Measurements from ENCODE around the gene MAGI1.

The MAGI1 gene

DNA sequence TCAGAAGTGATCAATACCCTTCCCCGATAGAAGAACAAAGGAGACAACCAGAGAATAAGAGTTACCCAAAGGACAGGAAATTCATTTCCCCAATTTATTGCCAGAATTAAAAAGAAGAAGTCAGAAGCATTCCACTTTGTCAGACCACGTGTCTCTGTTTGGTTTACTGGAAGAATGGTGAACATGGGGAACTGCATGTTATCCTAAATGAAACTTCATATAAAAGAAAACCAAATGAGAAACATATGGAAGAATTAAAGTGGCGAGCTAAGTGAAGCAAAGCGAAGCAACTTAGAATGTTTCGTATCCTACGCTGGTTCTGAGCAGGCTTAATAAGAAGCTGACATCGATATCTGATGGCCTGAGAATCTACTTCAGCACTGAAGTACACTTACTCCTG, 190.7 kb downstream of the MAGI1 start:
- TF ChIP-seq, protein P1, sequence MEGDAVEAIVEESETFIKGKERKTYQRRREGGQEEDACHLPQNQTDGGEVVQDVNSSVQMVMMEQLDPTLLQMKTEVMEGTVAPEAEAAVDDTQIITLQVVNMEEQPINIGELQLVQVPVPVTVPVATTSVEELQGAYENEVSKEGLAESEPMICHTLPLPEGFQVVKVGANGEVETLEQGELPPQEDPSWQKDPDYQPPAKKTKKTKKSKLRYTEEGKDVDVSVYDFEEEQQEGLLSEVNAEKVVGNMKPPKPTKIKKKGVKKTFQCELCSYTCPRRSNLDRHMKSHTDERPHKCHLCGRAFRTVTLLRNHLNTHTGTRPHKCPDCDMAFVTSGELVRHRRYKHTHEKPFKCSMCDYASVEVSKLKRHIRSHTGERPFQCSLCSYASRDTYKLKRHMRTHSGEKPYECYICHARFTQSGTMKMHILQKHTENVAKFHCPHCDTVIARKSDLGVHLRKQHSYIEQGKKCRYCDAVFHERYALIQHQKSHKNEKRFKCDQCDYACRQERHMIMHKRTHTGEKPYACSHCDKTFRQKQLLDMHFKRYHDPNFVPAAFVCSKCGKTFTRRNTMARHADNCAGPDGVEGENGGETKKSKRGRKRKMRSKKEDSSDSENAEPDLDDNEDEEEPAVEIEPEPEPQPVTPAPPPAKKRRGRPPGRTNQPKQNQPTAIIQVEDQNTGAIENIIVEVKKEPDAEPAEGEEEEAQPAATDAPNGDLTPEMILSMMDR (IDR thresholded peaks at IDR 0.05; ENCODE audit: insufficient read depth, low read depth, low read length, missing control alignments): no peak
- no peak for DNase-seq (ENCODE audit: low read depth)
- H3K4me3 ChIP-seq (ENCODE audit: low read length): no peak overlapping the region

DNA sequence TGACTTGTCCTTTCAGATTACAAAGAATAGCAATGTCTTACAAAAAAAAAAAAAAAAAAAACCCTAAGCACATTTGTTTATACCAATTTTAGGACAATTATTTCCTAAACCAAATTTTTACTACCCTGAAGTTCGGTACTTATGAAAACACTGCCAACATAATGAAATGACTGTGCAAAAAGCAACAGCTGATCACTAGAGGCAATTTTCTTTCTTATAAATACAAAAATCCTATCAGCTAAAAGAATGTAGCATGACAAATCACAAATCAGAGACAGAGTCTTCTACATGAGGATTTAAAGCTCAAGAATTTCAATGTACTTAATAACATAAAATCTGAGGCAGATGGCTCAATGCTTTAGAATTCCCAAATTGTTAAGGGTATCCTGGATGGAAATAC, 191.8 kb downstream of the MAGI1 start:
- DNase-seq (ENCODE audit: low read depth): no peak
- no peak overlapping the region for H3K4me3 ChIP-seq (ENCODE audit: low read length)
- TF ChIP-seq, protein P1 (IDR thresholded peaks at IDR 0.05; ENCODE audit: insufficient read depth, low read depth, low read length, missing control alignments): no peak

DNA sequence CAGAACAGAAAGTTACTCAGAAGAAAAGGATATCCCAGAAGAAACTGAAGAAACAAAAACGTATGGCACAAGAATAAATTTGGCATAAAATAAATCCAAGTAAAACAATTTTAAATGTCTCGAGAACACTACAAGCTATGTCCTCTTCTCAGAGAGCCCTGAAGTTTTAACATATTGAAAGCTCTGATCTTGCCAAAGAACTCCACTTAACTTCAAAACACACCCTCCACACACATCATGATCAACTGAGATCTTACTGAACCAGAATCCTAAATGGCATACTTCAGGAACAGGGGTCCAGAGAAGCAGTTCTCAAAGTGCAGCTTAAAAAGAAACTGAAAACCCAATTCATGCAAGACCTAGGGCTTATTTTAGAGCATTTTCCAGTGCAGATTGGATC, 194.3 kb downstream of the MAGI1 start:
- no peak overlapping the region for H3K4me3 ChIP-seq (ENCODE audit: low read length)
- no peak for DNase-seq (ENCODE audit: low read depth)
- TF ChIP-seq, protein P1 (IDR thresholded peaks at IDR 0.05; ENCODE audit: insufficient read depth, low read depth, low read length, missing control alignments): no peak

DNA sequence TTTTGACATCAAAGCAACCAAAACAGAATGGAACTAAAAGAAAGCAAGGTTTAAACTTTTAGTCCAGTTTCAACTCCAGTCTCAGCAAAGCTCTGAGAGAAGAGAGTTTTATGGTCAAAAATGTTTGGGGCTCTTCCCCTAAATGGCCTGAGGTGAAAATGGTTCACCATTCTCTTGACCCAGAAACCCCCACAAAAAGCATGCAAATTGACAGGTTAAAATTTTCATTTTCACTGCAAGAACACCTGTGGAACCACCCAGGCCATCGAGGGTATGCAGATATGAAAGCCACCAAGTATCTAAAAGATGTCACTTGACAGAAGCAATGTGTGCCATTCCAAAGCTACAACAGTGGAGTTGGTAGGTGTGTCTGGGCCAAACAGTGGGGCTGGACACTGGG, 195.0 kb downstream of the MAGI1 start:
- H3K4me3 ChIP-seq (ENCODE audit: low read length): no peak overlapping the region
- TF ChIP-seq, protein P1 (IDR thresholded peaks at IDR 0.05; ENCODE audit: insufficient read depth, low read depth, low read length, missing control alignments): no peak
- no peak for DNase-seq (ENCODE audit: low read depth)

DNA sequence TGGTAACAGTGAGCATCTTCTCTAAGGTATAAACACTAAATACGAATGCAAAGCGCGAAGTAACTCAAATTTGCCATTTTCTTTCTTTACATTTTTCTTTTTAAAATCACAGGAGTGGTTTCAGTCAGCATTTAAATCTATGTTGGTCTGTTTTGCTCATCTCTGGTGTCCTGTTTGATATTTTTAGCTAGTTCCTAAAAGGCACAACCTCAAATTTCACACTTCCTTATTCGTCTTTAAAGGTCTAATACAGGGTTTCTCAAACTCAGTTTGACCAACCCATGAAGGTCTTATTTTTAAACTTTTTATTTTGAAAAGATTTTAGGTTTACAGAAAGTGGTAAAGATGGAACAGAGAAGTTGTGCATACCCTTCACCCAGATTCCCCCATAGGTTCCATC, 201.1 kb downstream of the MAGI1 start:
- no peak for DNase-seq (ENCODE audit: low read depth)
- H3K4me3 ChIP-seq (ENCODE audit: low read length): no peak overlapping the region
- TF ChIP-seq, protein P1 (IDR thresholded peaks at IDR 0.05; ENCODE audit: insufficient read depth, low read depth, low read length, missing control alignments): no peak

DNA sequence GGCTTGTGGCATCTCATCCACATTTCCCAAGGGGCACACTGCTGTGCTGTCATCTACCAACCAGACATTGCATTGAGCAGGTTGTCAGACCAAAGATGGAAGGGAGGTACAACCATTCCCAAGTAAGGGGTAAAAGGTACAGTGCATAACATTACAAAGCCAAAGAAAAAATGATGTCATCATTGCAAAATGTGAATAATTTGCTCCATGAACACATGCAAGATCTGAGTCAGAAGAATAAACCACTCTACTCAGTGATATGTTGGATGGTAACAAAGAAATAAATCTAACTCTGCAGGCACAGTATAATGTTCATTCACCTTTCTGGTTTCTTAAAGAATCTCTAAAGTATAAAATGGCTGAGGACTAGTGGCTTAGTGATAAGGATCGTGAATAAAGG, 202.7 kb downstream of the MAGI1 start:
- H3K4me3 ChIP-seq (ENCODE audit: low read length): no peak overlapping the region
- peak; percentile 52 for DNase-seq (ENCODE audit: low read depth)
- TF ChIP-seq, protein P1 (IDR thresholded peaks at IDR 0.05; ENCODE audit: insufficient read depth, low read depth, low read length, missing control alignments): no peak

DNA sequence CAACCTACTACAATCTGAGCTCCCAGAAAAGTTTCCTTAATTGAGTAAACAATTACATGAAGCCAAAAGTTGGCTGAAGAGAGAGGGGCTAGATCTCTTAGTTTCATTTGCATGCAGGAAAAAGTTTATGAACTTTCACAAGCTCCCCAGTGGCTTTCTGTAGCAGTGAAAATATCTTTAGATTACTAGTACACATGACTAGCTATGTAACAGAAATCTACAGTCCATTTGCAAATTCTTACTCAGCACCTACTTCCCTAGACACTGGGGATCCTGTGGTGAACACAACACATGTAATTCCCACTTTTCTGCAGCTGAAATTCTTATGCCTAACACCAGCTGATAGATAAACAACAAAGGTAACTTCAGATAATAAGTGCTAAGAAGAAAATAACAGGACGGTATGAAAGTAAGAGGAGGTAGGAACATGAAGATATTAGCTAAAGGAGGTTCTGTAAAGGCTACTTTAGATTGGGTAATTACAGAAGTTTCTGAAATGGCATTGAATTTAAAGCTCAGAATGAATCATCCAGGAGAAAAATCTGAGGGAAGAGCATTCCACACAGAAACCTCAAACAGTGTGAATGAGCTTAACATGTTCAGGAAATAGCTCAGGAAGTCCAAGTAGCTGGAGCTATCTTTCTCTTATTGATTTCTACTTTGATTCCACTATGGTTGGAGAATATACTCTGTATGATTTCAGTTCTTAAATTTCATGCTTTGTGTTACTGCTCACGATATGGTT, 204.8 kb downstream of the MAGI1 start:
- TF ChIP-seq, protein P1 (IDR thresholded peaks at IDR 0.05; ENCODE audit: insufficient read depth, low read depth, low read length, missing control alignments): no peak
- peak; percentile 74 for DNase-seq (ENCODE audit: low read depth)
- H3K4me3 ChIP-seq (ENCODE audit: low read length): no peak overlapping the region

Data from epithelial cell of esophagus (primary cell).